NCI-H1417 treated with DMSO at 0.1 percent for 48 hours (cell line): ENCODE results near the gene TBC1D22B.
"Not testable (repeated sequence)": the region's sequence is repeated elsewhere in the genome, so short reads cannot be mapped to it uniquely, and the experiment has no call there.

Experiments
- DNase-seq: peaks from one replicate; lab custom pipeline; 2025; lab: John Stamatoyannopoulos, UW

Gene TBC1D22B

DNA sequence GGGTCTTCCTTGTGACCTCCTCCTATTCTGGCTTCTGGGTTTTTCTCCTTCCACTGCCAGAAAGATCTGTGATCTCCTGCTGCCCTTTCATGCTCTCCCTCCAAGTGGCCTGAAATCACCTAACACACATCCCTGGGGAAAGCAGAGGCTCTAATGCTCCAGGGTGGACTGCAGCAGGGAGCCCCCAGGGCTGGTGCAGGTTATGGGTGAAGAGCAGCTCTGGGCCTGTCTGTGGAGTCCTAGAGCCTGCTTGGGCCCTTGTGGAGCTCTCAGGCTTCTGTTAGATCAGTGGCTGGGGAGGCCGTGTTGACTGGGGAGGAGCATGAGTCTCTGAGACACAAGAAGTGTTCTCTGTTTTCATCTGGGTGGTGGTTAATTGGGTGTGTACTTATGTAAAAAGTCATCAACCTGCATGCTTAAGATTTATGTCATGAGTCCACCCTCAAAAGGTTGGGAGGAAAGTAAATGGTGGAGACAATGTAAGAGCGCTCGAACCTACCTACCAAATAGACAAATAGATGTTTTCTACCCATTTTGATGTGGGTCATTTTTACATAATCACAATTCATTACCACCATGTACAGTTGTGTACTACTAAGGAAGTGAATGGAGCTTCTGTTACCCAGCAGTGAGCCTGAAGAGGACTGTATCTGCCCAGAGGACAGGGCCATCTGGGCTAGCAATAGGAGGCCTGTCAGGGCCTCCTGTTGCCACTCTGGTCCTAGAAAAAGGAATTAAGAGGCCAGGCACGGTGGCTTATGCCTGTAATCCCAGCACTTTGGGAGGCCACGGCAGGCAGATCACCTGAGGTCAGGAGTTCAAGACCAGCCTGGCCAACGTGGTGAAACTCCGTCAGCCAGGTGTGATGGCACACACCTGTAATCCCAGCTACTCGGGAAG, 64.2 kb downstream of the TBC1D22B start:
- no peak for DNase-seq

DNA sequence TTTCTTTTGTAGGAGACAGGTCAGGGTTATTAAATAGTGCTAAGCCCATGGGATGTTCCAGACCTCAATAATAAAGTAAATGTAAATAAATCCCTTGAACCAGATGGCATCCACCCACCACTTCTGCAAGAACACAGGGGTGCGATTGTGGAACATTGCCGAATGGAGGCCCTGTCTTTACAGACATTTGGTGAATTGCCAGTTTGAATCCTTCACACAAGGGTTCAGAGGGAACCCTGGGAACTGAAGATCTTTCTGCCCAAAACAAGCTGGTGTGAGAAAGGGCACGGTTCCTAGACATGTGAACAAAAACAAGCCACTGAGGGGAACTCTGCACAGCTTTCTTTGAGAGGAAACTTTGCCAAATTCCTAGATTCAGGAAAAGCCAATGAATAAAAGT, 66.0 kb downstream of the TBC1D22B start:
- DNase-seq = no peak

DNA sequence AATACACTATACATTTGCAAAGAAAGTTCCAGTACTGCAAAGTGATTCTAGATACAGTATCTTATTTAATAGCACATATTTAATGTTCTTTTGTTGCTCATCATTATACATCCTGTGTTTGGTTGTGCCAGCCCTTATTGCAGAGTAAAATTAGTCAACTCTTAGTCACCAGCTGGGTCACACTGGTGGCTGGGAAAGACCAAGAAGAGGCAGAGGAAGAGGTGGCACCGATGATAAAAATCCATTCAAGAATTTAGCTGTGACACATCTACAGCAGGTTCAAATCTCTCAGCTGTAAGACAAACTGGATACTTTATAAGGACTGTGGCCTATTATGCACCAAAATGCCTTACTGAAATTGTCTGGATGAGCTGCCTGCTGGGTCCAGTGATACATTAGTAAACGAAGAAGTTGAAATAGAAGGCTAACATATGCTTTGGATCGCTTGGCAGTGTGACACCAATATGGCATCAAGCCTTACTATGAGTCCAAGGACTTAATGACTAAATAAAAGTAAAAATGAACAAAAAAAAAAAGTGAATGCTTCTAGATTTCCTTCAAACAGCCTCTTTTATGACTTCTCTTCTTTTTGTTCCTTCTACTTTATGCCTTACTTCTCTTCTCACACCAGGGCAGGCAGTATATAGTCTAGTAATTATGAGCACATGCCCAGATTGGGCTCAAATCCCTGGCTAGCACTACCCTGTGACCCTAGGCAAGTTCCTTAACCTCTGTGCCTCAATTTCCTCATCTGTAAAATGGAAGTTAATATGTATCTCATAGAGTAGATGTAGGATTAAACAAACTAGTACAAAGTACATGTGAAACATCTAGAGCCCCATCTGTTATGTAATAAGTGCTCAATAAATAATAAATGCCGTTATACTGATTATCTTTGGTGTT, 66.8 kb downstream of the TBC1D22B start:
- no peak for DNase-seq

DNA sequence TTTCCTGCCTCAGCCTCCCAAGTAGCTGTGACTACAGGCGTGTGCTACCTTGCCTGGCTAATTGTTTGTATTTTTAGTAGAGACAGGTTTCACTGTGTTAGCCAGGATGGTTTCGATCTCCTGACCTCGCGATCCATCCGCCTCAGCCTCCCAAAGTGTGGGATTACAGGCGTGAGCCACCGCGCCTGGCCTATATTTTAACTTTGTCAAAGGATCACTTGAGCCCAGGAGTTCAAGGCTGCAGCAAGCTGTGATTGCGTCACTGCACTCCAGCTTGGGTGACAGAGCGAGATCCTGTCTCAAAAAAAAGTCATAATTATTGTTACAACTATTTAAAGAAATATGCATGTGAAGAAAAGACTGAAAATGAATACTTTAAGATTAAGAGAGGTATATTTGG, 72.8 kb downstream of the TBC1D22B start:
- not testable (repeated sequence) for DNase-seq

DNA sequence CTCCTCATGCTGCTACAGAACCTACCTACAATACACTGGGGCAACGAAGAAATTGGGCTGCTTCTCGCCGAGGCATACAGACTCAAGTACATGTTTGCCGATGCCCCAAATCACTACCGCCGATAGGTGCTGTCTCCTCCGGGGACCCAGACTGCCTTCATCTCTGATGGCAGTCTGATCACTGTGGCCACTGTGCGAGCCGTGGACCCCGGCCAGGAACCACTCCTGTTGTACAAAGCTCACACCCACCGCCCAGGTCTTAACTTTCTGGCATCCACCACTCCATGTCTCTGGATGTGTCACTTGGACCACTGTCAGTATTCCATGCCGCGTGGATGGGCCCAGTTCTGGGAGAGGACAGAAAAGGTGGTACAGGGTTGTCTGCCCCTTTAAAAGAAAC, 73.5 kb downstream of the TBC1D22B start:
- no peak for DNase-seq

DNA sequence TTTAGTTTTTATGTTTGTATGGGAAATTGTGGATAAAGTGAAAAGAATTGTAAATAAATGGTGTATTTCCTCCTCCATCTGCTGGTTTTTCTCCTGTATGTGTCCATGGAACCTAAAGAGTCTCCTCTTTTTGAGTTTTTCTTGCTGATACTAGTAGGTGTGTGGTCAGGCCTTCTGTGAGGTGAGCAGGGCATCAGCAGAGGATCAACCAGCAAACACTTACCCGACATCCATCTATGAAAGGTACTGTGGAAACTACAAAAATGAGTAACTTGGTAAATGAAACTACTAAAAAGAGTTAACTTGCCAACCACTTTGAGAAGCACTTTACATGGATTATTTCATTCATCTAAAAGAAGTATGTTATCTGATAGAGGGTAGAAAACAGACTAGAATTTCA, 75.3 kb downstream of the TBC1D22B start:
- DNase-seq = no peak

DNA sequence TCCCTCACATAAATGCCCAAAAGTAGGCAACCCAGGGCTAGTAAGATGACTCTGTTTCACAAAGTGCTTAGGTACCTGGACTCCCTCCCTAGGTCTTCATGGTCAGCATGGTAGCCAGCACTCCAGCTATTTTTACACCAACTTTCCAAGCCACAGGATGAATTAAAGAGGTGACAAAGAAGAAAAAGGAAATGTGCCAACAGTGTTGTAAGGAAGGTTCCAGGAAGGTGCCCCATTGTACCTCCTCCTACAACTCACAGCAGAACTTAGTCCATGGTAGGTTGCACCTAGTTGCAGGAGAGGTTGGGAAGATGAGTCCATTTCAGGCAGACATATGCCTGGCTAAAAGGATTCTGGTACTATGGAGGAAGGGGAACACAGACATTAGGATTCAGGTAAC, 76.5 kb downstream of the TBC1D22B start:
- DNase-seq = no peak

DNA sequence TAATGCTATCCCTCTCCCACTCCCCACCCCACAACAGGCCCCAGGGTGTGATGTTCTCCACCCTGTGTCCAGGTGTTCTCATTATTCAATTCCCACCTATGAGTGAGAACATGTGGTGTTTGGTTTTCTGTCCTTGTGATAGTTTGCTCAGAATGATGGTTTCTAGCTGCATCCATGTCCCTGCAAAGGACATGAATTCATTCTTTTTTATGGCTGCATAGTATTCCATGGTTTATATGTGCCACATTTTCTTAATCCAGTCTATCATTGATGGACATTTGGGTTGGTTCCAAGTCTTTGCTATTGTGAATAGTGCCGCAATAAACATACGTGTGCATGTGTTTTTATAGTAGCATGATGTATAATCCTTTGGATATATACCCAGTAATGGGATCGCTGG, 80.7 kb downstream of the TBC1D22B start:
- not testable (repeated sequence) for DNase-seq

DNA sequence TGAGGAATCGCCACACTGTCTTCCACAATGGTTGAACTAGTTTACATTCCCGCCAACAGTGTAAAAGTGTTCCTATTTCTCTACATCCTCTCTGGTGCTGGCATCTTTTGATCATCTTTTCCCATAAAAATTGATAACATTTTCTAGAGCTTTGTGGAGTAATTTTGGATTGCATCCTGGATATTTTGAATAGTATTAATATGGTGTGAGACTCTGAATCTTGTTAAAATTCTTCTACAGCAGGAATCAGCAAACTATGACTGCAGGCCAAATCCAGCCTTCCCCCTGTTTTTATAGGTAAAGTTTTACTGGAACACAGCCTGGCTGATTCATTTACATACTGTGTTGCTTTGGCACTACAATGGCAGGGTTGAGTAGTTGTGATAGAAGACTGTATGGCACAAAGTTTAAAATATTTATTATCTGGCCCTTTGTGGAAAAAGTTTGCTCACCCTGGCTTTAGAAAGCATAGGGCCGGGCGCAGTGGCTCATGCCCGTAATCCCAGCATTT, 81.2 kb downstream of the TBC1D22B start:
- no peak for DNase-seq

DNA sequence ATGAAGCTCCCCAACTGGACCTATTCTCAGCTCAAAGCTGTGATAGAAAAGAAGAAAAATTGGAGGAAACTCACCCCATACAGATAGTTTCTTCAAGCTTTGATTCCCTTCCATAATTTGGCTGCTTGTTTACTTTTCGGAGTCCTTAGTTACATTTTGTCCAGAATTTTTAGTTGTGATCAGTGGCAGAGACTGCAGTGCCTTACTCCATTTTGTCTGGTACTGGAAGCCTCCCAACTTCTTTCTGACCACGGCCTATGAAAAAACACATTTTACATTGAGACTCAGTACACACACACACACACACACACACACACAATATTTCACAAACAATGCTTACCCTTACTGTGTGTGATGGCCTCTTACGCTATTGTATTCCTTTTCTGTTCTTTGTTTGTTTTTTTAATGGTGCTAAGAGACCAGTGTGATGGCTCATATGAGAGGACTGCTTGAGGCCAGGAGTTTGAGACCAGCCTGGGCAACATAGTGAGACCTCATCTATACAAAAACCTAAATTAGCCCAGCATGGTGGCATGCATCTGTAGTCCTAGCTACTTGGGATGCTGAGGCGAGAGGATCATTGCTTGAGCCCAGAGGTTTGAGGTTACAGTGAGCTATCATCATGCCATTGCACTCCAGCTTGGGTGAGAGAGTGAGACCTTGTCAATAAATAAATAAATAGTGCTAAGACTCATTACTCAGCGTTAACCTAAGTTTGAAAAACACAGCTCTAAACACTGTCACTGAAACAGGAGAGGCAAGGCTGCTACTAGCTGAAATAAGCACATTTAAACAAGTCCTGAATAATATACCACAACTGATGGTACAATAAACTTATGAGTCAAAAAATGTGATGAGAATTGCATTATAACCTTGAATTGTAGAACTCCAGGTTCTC, 82.4 kb downstream of the TBC1D22B start:
- DNase-seq = no peak

DNA sequence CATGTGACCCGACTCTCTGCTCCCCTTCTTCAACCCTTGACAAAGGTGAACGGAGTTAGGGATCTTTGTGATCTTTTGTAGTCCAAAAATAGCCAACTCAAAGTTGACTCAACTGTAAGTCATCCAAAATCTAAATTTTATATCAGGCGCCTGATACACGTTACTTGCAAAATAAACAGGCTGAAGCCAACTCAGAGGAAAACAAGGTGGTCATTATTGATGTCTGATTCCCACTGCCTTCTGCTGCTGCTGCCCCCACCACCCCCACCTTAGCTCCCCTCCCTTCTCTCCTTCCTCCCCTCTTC, 83.0 kb downstream of the TBC1D22B start:
- DNase-seq = no peak

DNA sequence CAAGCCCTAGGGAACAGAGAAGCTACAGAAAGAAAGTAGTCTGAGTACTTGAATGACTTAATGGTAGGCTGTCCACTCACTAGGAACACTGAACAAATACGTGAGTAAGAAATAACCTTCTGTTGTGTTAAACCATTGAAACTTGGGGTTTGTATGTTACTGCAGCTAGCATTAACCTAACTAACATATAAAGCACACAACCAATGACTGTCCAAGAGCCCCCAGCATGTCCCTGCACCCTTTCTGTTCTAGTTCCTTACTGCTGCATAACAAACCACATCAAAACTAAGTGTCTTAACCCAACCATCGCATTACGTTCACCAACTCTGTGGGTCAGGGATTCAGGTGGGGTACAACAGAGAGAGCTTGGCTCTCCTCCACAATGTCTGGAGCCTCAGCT, 85.7 kb downstream of the TBC1D22B start:
- DNase-seq = no peak

DNA sequence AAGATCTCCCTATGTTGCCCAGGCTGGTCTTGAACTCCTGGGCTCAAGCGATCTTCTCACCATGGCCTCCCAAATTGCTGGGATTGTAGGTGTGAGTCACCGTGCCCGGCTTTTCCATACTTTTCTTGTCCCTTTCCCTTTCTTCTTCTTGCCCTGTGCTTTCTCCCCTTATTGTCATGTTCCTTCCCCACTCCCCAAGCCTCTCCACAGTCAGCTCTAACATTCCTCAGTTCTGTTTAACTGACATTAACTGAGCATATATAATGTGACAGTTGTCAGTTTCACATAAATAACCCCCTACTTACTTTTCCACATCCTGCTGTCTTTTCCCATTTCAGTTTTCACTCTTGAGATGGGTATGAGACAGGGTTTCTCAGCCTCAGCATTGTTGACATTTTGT, 86.7 kb downstream of the TBC1D22B start:
- no peak for DNase-seq

DNA sequence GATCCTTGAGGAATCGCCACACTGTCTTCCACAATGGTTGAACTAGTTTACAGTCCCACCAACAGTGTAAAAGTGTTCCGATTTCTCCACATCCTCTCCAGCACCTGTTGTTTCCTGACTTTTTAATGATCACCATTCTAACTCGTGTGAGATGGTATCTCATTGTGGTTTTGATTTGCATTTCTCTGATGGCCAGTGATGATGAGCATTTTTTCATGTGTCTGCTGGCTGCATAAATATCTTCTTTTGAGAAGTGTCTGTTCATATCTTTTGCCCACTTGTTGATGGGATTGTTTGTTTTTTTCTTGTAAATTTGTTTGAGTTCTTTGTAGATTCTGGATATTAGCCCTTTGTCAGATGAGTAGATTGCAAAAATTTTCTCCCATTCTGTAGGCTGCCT, 88.2 kb downstream of the TBC1D22B start:
- not testable (repeated sequence) for DNase-seq

DNA sequence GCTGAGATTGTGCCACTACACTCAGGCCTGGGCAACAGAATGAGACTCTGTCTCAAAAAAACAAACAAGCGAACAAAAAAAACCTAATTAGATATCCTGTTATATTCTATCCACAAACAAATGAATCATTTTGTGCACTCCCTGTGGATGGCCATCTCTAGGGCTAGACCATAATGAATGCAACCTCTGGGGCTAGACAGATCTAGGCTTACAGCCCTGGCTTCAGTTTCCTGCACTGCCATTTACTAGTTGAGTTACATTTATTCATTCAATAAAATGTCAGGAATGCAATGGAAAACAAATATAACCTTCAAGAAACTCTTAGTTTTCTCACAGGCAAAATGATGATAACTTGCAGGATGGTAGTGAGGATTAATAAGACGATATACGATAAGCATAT, 89.6 kb downstream of the TBC1D22B start:
- no peak for DNase-seq

DNA sequence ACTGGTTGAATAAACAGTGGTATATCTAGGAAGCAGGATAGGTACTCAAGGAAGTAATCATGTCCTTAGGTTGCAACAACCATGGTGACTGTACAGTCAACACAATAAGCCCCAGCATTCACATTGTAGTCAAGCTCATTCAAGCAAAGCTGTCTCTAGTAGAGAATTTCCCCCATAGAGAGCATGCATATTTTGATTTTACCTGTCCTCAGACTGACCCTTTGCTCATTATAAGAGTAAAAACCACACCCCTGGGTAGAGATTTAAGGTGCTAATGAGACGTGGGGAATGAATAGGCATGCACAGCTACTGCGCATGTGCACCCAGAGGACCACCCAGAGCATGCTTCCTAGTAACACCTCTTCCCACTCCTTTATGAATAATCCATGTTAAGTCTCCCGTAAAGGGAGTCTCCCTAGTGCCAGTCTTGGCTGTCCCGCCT, 90.1 kb downstream of the TBC1D22B start:
- no peak for DNase-seq

DNA sequence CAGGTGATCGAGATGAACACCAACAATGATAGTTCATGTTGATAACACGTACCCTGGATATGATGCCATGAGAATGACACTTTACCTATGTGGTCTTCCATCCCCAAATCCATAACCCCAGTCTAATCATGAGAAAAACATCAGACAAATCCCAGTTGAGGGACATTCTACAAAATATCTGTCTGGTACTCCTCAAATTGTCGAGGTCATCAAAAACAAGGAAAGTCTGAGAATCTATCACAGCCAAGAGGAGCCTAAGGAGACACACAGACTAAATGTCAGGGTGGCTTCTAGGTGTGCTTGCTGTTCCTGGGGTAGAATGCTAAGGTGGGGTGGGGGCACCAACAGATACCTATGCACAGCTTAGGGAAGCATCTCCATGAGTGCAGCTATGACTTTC, 93.5 kb downstream of the TBC1D22B start:
- DNase-seq = no peak

DNA sequence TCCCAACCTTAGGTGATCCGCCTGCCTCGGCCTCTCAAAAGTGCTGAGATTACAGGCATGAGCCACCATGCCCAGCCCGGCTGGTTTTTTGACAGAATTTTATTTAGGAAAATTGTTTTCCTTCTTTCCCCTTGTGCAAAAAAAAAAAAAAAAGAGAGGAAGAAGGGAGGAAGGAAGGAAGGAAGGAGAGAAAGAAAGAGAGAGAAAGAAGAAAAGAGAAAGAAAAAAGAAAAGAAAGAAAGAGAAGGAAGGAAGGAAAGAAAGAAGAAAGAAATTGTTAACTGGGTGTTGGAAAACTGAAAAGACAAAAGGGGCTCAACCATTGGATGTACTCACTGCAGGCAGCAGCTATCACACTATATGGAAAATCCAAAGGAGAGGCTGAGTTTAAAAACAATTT, 94.8 kb downstream of the TBC1D22B start:
- DNase-seq = no peak

DNA sequence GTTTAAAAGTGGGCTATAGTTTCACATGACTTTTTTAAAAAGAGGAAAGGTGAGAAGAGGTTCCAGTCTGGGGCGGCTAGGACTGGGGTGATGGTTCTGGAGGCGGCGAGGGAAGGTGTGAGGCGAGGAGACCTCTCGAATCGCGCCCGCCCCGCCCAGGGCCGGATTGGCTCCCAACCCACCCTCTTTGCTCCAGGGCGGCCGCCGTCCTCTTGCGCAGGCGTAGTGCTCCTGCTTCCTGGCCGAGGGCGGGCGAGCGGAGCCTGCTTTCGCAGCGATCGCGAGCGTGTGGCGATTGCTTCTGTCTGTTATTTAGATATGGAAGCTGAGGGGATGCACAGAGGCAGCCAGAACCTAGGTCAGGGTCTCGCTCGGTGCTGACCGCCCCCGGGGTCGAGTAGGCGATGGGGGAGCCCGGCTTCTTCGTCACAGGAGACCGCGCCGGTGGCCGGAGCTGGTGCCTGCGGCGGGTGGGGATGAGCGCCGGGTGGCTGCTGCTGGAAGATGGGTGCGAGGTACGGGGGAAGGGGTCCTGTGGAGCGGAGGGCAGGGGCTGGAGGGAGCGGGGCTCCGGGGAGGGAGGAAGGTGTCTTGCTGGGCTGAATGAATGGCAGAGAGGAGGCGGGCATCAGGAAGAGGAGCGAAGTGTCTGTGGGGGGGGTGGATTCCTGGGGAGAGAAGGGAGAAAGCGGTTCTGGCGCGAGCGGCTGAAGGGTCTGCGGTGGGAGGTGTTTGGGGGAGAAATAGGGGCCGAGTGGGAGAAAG, 96.4 kb downstream of the TBC1D22B start, which contains the start of gene RNF8:
Gene RNF8, plus strand, starts transcription at position 223 of the 765 bp plus-strand sequence. Its CDS starts 182 bp downstream, at position 405.
- DNase-seq = peak; percentile 31

DNA sequence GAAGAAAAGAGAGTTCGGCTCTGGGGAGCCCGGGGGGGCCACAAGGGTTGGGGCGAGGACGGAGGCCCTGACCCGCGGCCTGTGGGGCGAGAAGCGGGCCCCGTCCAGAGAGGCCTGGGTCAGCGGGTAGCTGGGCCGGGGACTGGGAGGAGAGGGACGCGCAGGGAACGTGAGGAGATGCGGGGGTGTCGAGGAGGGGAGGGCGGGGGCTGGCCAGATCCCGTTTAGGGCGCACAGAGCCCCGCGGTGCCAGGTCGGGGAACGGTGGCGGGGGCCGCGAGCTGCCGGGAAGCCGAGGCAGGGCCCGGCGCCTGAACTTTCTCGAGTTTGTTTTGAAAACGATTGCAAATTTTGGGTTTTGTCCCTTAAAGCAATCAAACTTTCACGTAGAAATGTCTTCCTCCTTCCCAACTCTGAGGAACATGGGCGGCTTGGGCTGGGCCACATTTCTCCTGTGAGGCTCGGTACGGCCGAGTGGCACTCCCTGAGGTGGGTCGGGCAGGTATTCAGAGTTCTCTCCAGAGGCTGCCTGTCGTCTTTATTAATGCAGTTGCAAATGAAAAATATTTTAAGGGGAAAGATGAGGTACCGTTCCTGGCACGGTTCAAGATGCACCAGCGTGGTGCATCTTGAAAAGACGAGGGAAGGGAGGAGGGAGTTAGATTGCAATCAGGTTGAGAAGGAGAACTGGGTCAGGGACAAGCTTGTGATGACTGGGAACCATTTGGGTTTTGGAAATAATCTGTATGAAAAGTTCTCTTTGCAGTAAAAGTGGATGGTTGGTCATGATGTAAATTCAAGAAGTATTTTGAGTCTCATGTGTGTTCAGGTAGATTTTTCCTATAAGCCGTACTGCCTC, 97.2 kb downstream of the TBC1D22B start:
- DNase-seq = no peak
